ENCODE results near the gene DVL1.

DNA sequence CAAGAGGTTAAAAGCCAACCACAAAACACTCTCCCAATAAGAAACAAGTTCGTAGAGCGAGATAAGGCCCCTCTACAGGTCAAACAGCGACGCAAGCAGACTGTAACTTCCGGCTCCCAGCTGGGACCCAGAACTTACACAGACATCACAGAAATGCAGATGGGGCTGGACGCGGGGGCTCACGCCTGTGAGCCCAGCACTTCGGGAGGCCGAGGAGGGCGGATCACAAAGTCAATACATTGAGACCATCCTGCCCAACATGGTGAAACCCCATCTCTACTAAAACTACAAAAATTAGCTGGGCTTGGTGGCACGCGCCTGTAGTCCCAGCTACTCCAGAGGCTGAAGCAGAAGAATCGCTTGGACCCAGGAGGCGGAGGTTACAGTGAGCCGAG, 38.9 kb upstream of the DVL1 start:
- TF ChIP-seq, protein P1, sequence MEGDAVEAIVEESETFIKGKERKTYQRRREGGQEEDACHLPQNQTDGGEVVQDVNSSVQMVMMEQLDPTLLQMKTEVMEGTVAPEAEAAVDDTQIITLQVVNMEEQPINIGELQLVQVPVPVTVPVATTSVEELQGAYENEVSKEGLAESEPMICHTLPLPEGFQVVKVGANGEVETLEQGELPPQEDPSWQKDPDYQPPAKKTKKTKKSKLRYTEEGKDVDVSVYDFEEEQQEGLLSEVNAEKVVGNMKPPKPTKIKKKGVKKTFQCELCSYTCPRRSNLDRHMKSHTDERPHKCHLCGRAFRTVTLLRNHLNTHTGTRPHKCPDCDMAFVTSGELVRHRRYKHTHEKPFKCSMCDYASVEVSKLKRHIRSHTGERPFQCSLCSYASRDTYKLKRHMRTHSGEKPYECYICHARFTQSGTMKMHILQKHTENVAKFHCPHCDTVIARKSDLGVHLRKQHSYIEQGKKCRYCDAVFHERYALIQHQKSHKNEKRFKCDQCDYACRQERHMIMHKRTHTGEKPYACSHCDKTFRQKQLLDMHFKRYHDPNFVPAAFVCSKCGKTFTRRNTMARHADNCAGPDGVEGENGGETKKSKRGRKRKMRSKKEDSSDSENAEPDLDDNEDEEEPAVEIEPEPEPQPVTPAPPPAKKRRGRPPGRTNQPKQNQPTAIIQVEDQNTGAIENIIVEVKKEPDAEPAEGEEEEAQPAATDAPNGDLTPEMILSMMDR (IDR thresholded peaks at IDR 0.05; ENCODE audit: low read depth, low read length, poor library complexity, severe bottlenecking) = no peak
- no peak for TF ChIP-seq EZH2phosphoT487 (IDR thresholded peaks at IDR 0.05; ENCODE audit: borderline replicate concordance, low read length)
